H9 (cell line): Measurements from ENCODE around the gene WFIKKN2. TPM values are rescaled to one million over a fixed set of nuclear protein-coding genes. Genes with fewer than 3 reads are reported as not detected.

ENCODE experiments used
- DNase-seq: peaks from one replicate; pipeline ENCODE4 v3.0.0-alpha.2; 2017
- H2AFZ ChIP-seq: one replicate; pipeline ENCODE4 v1.6.1; 2013; ENCODE audit warnings: mild to moderate bottlenecking, low read length, control low read depth, moderate library complexity
- H2AK5ac ChIP-seq: 2 replicates; pipeline ENCODE4 v1.6.1; 2013; ENCODE audit warnings: low read length, control low read depth, mixed read lengths; ENCODE audit not compliant: insufficient read length
- H2BK120ac ChIP-seq: one replicate; pipeline ENCODE4 v1.6.1; 2013; ENCODE audit warnings: low read depth, mild to moderate bottlenecking, low read length, control low read depth, inconsistent platforms; ENCODE audit not compliant: poor library complexity, severe bottlenecking
- H2BK12ac ChIP-seq: 2 replicates; pipeline ENCODE4 v1.6.1; 2013; ENCODE audit warnings: low read length, control low read depth, mixed read lengths, low read depth; ENCODE audit not compliant: insufficient read length
- H2BK15ac ChIP-seq: 2 replicates; pipeline ENCODE4 v1.6.1; 2013; ENCODE audit warnings: low read depth, low read length, control low read depth
- H2BK20ac ChIP-seq: one replicate; pipeline ENCODE4 v1.6.1; 2013; ENCODE audit warnings: low read depth, mild to moderate bottlenecking, low read length, control low read depth, inconsistent platforms; ENCODE audit not compliant: poor library complexity, severe bottlenecking
- H2BK5ac ChIP-seq: 2 replicates; pipeline ENCODE4 v1.6.1; 2013; ENCODE audit warnings: low read length, control low read depth, mixed read lengths; ENCODE audit not compliant: insufficient read length
- H3K14ac ChIP-seq: 2 replicates; pipeline ENCODE4 v1.6.1; 2013; ENCODE audit warnings: low read length, control low read depth; ENCODE audit not compliant: insufficient read depth
- H3K18ac ChIP-seq: 2 replicates; pipeline ENCODE4 v1.6.1; 2013; ENCODE audit warnings: low read depth, mild to moderate bottlenecking, mixed read lengths, low read length, control low read depth; ENCODE audit not compliant: insufficient read length
- H3K23ac ChIP-seq: 2 replicates; pipeline ENCODE4 v1.6.1; 2013; ENCODE audit warnings: low read length, control low read depth, mixed read lengths, low read depth; ENCODE audit not compliant: insufficient read length
- H3K23me2 ChIP-seq: 2 replicates; pipeline ENCODE4 v1.6.1; 2013; ENCODE audit warnings: low read depth, mild to moderate bottlenecking, mixed read lengths, low read length, control low read depth; ENCODE audit not compliant: insufficient read length, poor library complexity, severe bottlenecking
- H3K27ac ChIP-seq: 2 replicates; pipeline ENCODE4 v1.5.1; 2013; ENCODE audit warnings: low read length, control low read depth, mixed read lengths, low read depth; ENCODE audit not compliant: insufficient read length
- H3K27me3 ChIP-seq: 2 replicates; pipeline ENCODE4 v1.6.1; 2013; ENCODE audit warnings: low read length, control low read depth, inconsistent platforms; ENCODE audit not compliant: insufficient read depth
- H3K4ac ChIP-seq: 2 replicates; pipeline ENCODE4 v1.6.1; 2013; ENCODE audit warnings: low read depth, mild to moderate bottlenecking, control low read depth, inconsistent platforms, low read length, moderate library complexity
- H3K4me1 ChIP-seq: 2 replicates; pipeline ENCODE4 v1.6.1; 2013; ENCODE audit warnings: low read length, control low read depth, inconsistent platforms; ENCODE audit not compliant: insufficient read depth
- H3K4me2 ChIP-seq: 2 replicates; pipeline ENCODE4 v1.6.1; 2013; ENCODE audit warnings: low read length, control low read depth, mixed read lengths; ENCODE audit not compliant: insufficient read length, insufficient read depth
- H3K56ac ChIP-seq: 2 replicates; pipeline ENCODE4 v1.6.1; 2013; ENCODE audit warnings: low read depth, mild to moderate bottlenecking, mixed read lengths, low read length, control low read depth; ENCODE audit not compliant: insufficient read length
- H3K79me1 ChIP-seq: 2 replicates; pipeline ENCODE4 v1.6.1; 2013; ENCODE audit warnings: low read depth, mild to moderate bottlenecking, moderate library complexity, low read length, control low read depth, inconsistent platforms; ENCODE audit not compliant: insufficient read depth, poor library complexity, severe bottlenecking
- H3K79me2 ChIP-seq: 2 replicates; pipeline ENCODE4 v1.6.1; 2013; ENCODE audit warnings: low read length, control low read depth, inconsistent platforms; ENCODE audit not compliant: insufficient read depth
- H3K9ac ChIP-seq: 2 replicates; pipeline ENCODE4 v1.6.1; 2013; ENCODE audit warnings: low read length, control low read depth, mixed read lengths; ENCODE audit not compliant: insufficient read length; ENCODE audit errors: extremely low read depth
- H3K9me3 ChIP-seq: one replicate; pipeline ENCODE4 v1.6.1; 2013; ENCODE audit warnings: low read depth, low read length, inconsistent platforms; ENCODE audit not compliant: control insufficient read depth
- H3T11ph ChIP-seq: one replicate; pipeline ENCODE4 v1.6.1; 2013; ENCODE audit warnings: mild to moderate bottlenecking, low read length, control low read depth, inconsistent platforms
- H4K20me1 ChIP-seq: one replicate; pipeline ENCODE4 v1.6.1; 2013; ENCODE audit not compliant: control insufficient read depth, insufficient read length, insufficient read depth
- H4K5ac ChIP-seq: 2 replicates; pipeline ENCODE4 v1.6.1; 2013; ENCODE audit warnings: low read depth, mild to moderate bottlenecking, mixed read lengths, low read length, control low read depth; ENCODE audit not compliant: insufficient read length
- H4K8ac ChIP-seq: replicated peaks from 2 replicates; pipeline ENCODE4 v1.6.1; 2013; ENCODE audit warnings: low read length, control low read depth, mixed read lengths, low read depth; ENCODE audit not compliant: insufficient read length
- H4K91ac ChIP-seq: 2 replicates; pipeline ENCODE4 v1.6.1; 2013; ENCODE audit warnings: low read depth, mild to moderate bottlenecking, moderate library complexity, mixed read lengths, low read length, control low read depth; ENCODE audit not compliant: insufficient read length
- H3K27ac Mint-ChIP-seq, 3 experiments: 2 replicates in 2 of 3; 3 replicates in 1 of 3; pipeline ENCODE4 v1.8.0; 2020 to 2021; ENCODE audit warnings: mixed read lengths in 3 of 3, mild to moderate bottlenecking in 1 of 3, moderate library complexity in 1 of 3
- H3K27me3 Mint-ChIP-seq: 2 replicates; pipeline ENCODE4 v1.8.0; 2021; ENCODE audit warnings: low read depth, mild to moderate bottlenecking, moderate library complexity, mixed read lengths
- H3K36me3 Mint-ChIP-seq, 3 experiments: 2 replicates in 2 of 3; 3 replicates in 1 of 3; pipeline ENCODE4 v1.8.0; 2020 to 2021; ENCODE audit warnings: low read depth in 3 of 3, mixed read lengths in 3 of 3; ENCODE audit not compliant: insufficient read depth in 1 of 3
- H3K4me1 Mint-ChIP-seq, 2 experiments: 2 replicates each; pipeline ENCODE4 v1.8.0; 2020; ENCODE audit warnings: mixed read lengths in 2 of 2
- H3K4me3 Mint-ChIP-seq, 2 experiments: 2 replicates in 1 of 2; 3 replicates in 1 of 2; pipeline ENCODE4 v1.8.0; 2020 to 2021; ENCODE audit warnings: mild to moderate bottlenecking in 2 of 2, mixed read lengths in 2 of 2, moderate library complexity in 1 of 2
- H3K9me3 Mint-ChIP-seq, 2 experiments: 2 replicates in 1 of 2; 3 replicates in 1 of 2; pipeline ENCODE4 v1.8.0; 2020; ENCODE audit warnings: mild to moderate bottlenecking in 2 of 2, mixed read lengths in 2 of 2, moderate library complexity in 1 of 2
- CTCF ChIP-seq: fragments of 200-600 bp; sonication (generic); conservative IDR thresholded peaks from 3 replicates; pipeline ENCODE4 v1.8.0; 2021; ENCODE audit warnings: antibody characterized with exemption, mild to moderate bottlenecking
- WGBS: extraction: QIAGEN DNeasy Blood & Tissue Kit; methylation state at CpG from one replicate; pipeline ENCODE4 v1.1.7; 2013; ENCODE audit warnings: missing lambda C conversion rate, low lambda C conversion rate, mixed read lengths; ENCODE audit not compliant: insufficient read length; ENCODE audit errors: extremely low coverage; 5-methylcytosine and 5-hydroxymethylcytosine counted together
- total RNA-seq: library from RNA; stranded (reverse); gene quantifications from 2 replicates; pipeline ENCODE4 v1.2.1, GENCODE V29; 2021

WFIKKN2 gene
- total RNA-seq, 1 experiment from 2014 or later = 1.1 TPM

- Histone ChIP-seq H2BK120ac (no peak overlapping the region), H2BK15ac (no peak overlapping the region), H3K23me2 (no peaks in the 10 kb centered on the region), H3K23ac (no peak overlapping the region), H2BK20ac (no peak overlapping the region), H4K20me1 (no peaks in the 10 kb centered on the region), H3K4me2 (no peak overlapping the region), H3K79me1 (no peaks in the 10 kb centered on the region), H3K79me2 (no peaks in the 10 kb centered on the region), H3K9me3 (no peaks in the 10 kb centered on the region), H2AFZ (no peak overlapping the region), H2AK5ac (no peak overlapping the region), H4K91ac (no peak overlapping the region), H3K56ac (no peak overlapping the region), H3T11ph (no peak overlapping the region), H3K27me3 (no peaks in the 10 kb centered on the region), H3K27ac (no peak overlapping the region), H4K5ac (no peak overlapping the region), H3K14ac (no peak overlapping the region; the same call in 1 of the 2 replicates), H4K8ac (no peak overlapping the region), H2BK12ac (no peak overlapping the region), H3K9ac (no peak overlapping the region), H2BK5ac (no peak overlapping the region), H3K4ac (no peak overlapping the region), H3K18ac (no peak overlapping the region), H3K4me1 (0 out of 2 replicates have a peak, but pooled peaks cover 4% of the 10 kb centered on the region)
- H3K27me3 Mint-ChIP-seq = no peaks in the 10 kb centered on the region
- DNase-seq = no peak
- H3K4me3 Mint-ChIP-seq = no peak overlapping the region
- H3K27ac Mint-ChIP-seq = no peak overlapping the region; a peak in 1 of 7 replicates
- WGBS = no CpG with 5 or more reads among the region's 8 CpGs
- H3K9me3 Mint-ChIP-seq = no peaks in the 10 kb centered on the region
- peaks cover 11 to 18% of the 10 kb centered on the region in 2 experiments for H3K4me1 Mint-ChIP-seq
- no peaks in the 10 kb centered on the region for H3K36me3 Mint-ChIP-seq
- no peak for TF ChIP-seq CTCF
Measured at GRCh38 chr17:50793007-50793406, 42.4 kb upstream of the WFIKKN2 start.
